ENCODE results near the gene UNC5CL. TPM values are rescaled to one million over a fixed set of nuclear protein-coding genes. Genes with fewer than 3 reads are reported as not detected.

UNC5CL gene
- total RNA-seq, 1 experiment from 2014 or later = 2.2 TPM

GRCh38 chr6:41040940-41041536 is 2.0 kb upstream of the UNC5CL start:
- intact Hi-C loops (cut with micrococcal nuclease) = no loop called here
- H3K4me3 ChIP-seq (replicated peaks in 1 of 2; ENCODE audit: low read depth in 1 of 2, low read length in 2 of 2) = no peak overlapping the region; a peak in 1 of 4 replicates
- H3K9me3 ChIP-seq (ENCODE audit: control insufficient read depth in 1 of 2, insufficient read depth in 1 of 2, low read depth in 1 of 2, low read length in 2 of 2) = no peaks in the 10 kb centered on the region
- H3K9me2 ChIP-seq (ENCODE audit: insufficient read depth) = no peaks in the 10 kb centered on the region
- no peak overlapping the region for H3K9ac ChIP-seq (ENCODE audit: low read length)
- H4K20me1 ChIP-seq (ENCODE audit: insufficient read depth) = no peaks in the 10 kb centered on the region
- ChIA-PET RAD21 (ENCODE audit: low non-redundant PET in 1 of 2, low total read pairs in 2 of 2, uncharacterized antibody in 2 of 2, unreplicated experiment in 2 of 2) (no interaction called here), POLR2A (no interaction called here), CTCF (interaction anchor here (1.4 to 2.9 kb wide), 4 partner anchors 14 to 146 kb away, joined by 4 to 22 read pairs (median 8); partner anchors contain the start of genes NFYA and OARD1)
- no peak for ATAC-seq
- no peaks in the 10 kb centered on the region for H3K27me3 ChIP-seq (ENCODE audit: insufficient read depth, low read length)
- DNase-seq (ENCODE audit: low read depth, low spot score) = no peak
- peak overlapping the region; percentile 54 for H3K4me2 ChIP-seq (ENCODE audit: low read length)
- no peak for TF ChIP-seq YY1 (IDR thresholded peaks at IDR 0.05; ENCODE audit: extremely low read depth, insufficient replicate concordance, low read depth, low read length)
- no peak for TF ChIP-seq SP1 (IDR thresholded peaks at IDR 0.05; ENCODE audit: low read depth)
- TF ChIP-seq ZBTB33 (IDR thresholded peaks at IDR 0.05; ENCODE audit: extremely low read depth, insufficient replicate concordance, low read length) = no peak
- TF ChIP-seq EZH2phosphoT487 (IDR thresholded peaks at IDR 0.05; ENCODE audit: borderline replicate concordance) = no peak
- TF ChIP-seq RAD21 (IDR thresholded peaks at IDR 0.05; ENCODE audit: low read depth) = no peak
- TF ChIP-seq FOSL1 (IDR thresholded peaks at IDR 0.05; ENCODE audit: low read depth) = no peak
- no peak for TF ChIP-seq MAX (IDR thresholded peaks at IDR 0.05)
- no peak for TF ChIP-seq ZFX (IDR thresholded peaks at IDR 0.05)
- no peak for TF ChIP-seq EGR1 (IDR thresholded peaks at IDR 0.05; ENCODE audit: low read depth)
- no peak for TF ChIP-seq POLR2A (IDR thresholded peaks at IDR 0.05; ENCODE audit: borderline replicate concordance, extremely low read depth, insufficient read depth, insufficient read length)
- TF ChIP-seq TCF7L2 (IDR thresholded peaks at IDR 0.05; ENCODE audit: borderline replicate concordance, extremely low read depth, insufficient read depth, insufficient read length) = no peak
- no TSS peak for BruUV-seq (replicated peaks)
- no peak overlapping the region for H2AFZ ChIP-seq (ENCODE audit: low read depth, low read length, poor library complexity, severe bottlenecking)
- no peaks in the 10 kb centered on the region for H3K36me3 ChIP-seq (ENCODE audit: control insufficient read depth in 1 of 2, insufficient read depth in 2 of 2, low read length in 2 of 2)
- no peak overlapping the region for H3K27ac ChIP-seq (ENCODE audit: low read depth, low read length)
- H3K4me1 ChIP-seq (ENCODE audit: control insufficient read depth in 1 of 2, insufficient read depth in 2 of 2, low read length in 2 of 2) = peaks cover 21 to 39% of the 10 kb centered on the region in 2 experiments; a peak in 3 of 4 replicates
- H3K79me2 ChIP-seq (ENCODE audit: insufficient read depth, low read length) = no peaks in the 10 kb centered on the region
